Neural crest cell (in vitro differentiated cells): ENCODE results near the gene PCSK4. TPM values are rescaled to one million over a fixed set of nuclear protein-coding genes. Genes with fewer than 3 reads are reported as not detected.

Experiments used
- DNase-seq: peaks from one replicate; pipeline ENCODE4 v3.0.0; 2021; ENCODE audit warnings: low read depth, mixed read lengths, low spot score
- H3K27ac Mint-ChIP-seq: one replicate; pipeline ENCODE4 v1.8.0; 2021; ENCODE audit warnings: mild to moderate bottlenecking, mixed read lengths; ENCODE audit not compliant: unreplicated experiment
- H3K27me3 Mint-ChIP-seq: 2 replicates; pipeline ENCODE4 v1.8.0; 2021; ENCODE audit warnings: low read depth, mild to moderate bottlenecking, mixed read lengths
- H3K36me3 Mint-ChIP-seq: 2 replicates; pipeline ENCODE4 v1.8.0; 2021; ENCODE audit warnings: low read depth, mild to moderate bottlenecking, mixed read lengths
- H3K4me1 Mint-ChIP-seq: 2 replicates; pipeline ENCODE4 v1.8.0; 2021; ENCODE audit warnings: mixed read lengths
- H3K4me3 Mint-ChIP-seq: one replicate; pipeline ENCODE4 v1.8.0; 2021; ENCODE audit warnings: mild to moderate bottlenecking, mixed read lengths
- H3K9me3 Mint-ChIP-seq: 2 replicates; pipeline ENCODE4 v1.8.0; 2021; ENCODE audit warnings: mixed read lengths
- CTCF ChIP-seq: fragments of 200-600 bp; sonication (generic); conservative IDR thresholded peaks from 2 replicates; pipeline ENCODE4 v1.5.0; 2021; ENCODE audit warnings: antibody characterized with exemption, mild to moderate bottlenecking
- total RNA-seq: library from RNA; stranded (reverse); gene quantifications from 2 replicates; pipeline ENCODE4 v1.2.1, GENCODE V29; 2021

Gene PCSK4
- total RNA-seq, 1 donor from 2014 or later = 11.7 TPM

DNA sequence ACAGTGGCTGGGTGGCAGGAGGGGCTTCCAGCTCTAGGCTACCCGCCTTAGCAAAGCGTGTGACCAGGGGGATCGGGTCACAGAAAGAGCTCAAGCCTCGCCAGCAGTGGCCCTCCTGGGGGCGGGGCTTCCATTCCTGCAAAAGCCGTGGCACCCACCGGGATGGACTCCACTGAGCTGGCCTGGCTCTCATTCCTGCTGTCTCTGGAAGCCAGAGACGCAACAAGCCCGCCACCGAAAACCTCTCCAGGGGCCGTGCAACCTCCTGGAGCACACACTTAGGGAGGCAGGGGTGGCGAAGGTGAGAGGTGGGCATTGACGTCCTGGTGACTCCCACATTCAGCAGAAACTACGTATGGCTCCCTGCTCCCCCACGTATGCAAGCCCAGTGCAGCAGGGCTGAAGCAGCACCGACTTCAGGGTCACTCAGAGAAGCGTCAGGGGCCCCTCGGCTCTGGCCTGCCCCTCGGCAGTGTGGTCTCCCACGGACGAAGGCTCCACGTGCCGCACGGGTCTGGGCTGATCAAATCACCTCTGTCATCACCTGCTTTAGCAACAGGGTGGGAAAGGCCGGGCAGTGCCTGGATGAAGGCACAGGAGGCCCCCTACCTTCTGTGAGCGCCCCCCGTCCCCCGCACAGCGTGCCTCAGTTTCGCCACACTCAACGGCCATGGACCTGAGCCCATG lies 14.3 kb downstream of the PCSK4 start:
- no peaks in the 10 kb centered on the region for H3K36me3 Mint-ChIP-seq
- peak overlapping the region; percentile 47 for H3K4me3 Mint-ChIP-seq
- DNase-seq = no peak
- no peak overlapping the region for H3K27ac Mint-ChIP-seq
- no peaks in the 10 kb centered on the region for H3K9me3 Mint-ChIP-seq
- no peak for TF ChIP-seq CTCF
- H3K27me3 Mint-ChIP-seq = peaks cover 28% of the 10 kb centered on the region
- H3K4me1 Mint-ChIP-seq = peaks cover 15% of the 10 kb centered on the region

DNA sequence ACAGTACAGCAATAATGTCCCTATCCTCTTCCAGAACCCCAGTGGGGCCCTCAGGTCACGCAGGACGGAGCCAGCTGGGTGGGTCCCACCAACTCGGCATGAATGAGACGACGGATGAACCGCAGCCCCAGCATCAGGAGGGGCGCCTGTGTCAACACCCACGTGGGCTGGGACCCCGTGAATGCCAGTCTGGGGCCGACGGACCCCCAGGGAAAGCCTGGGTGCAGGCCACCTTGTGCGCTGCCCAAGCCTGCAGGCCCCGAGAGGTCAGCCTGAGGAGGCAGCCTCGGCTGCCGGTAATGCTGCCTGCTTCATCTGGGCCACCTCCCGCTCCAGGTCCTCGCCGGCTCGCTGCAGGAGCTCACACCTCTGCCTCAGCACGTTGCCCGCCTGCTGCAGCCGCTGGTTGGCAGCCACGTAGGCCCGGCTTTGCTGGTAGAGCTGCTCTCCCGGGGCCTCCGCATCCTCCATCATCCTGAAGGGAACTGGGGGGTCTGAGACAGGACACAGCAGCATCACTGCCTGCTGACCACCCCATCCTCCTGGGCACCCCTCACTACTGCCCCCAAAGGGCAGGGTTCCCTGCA lies 15.3 kb downstream of the PCSK4 start:
- Mint-ChIP-seq H3K27me3 (peaks cover 39% of the 10 kb centered on the region), H3K4me1 (peaks cover 15% of the 10 kb centered on the region), H3K4me3 (peak overlapping the region; percentile 64), H3K27ac (no peak overlapping the region), H3K36me3 (no peaks in the 10 kb centered on the region), H3K9me3 (no peaks in the 10 kb centered on the region)
- TF ChIP-seq CTCF = no peak
- DNase-seq = no peak

- H3K27me3 Mint-ChIP-seq = peaks cover 39% of the 10 kb centered on the region
- peaks cover 13% of the 10 kb centered on the region for H3K4me1 Mint-ChIP-seq
- TF ChIP-seq CTCF = no peak
- no peak overlapping the region for H3K27ac Mint-ChIP-seq
- no peaks in the 10 kb centered on the region for H3K9me3 Mint-ChIP-seq
- peak overlapping the region; percentile 64 for H3K4me3 Mint-ChIP-seq
- DNase-seq = no peak
- H3K36me3 Mint-ChIP-seq = no peaks in the 10 kb centered on the region
Observed at GRCh38 chr19:1474011-1474764, 16.0 kb downstream of the PCSK4 start.

DNA sequence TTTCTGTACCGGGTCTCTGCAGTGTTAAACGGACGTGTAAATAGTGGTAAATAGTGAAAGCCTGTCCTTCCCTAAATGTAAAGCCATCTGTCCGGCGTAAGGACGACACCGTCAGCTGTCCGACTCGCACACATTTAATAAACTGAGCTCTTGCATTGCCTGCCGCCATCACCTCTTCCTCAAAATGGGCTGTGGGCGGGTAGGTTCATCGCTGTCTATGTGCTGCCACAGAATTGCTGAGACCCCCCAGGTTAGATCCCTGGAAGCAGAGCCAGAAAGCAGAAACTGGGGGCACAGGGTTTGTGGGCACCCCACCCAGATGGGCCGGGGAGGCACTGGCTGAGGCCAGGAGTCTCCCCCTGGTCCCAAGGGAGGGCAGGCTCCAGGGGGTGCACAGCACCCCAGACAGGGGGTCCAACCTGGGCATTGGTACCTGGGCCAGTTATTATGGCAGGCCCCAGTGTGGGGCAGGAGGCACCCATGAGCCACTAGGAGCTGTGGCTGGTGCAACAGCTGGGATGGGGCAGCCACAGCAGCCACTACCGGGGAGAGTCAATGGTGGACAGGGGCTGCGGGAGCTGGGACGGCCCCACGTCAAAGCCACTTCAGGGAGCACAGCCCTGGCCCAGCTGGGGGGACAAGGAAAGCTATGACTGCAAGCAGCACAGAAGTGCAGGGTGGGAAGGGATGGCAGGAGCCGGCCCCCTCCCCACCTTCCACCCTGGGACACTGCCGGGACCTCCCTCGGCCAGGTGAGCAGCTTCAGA lies 16.9 kb downstream of the PCSK4 start:
- Mint-ChIP-seq H3K27ac (no peak overlapping the region), H3K9me3 (no peaks in the 10 kb centered on the region), H3K27me3 (peaks cover 44% of the 10 kb centered on the region), H3K4me1 (peaks cover 9% of the 10 kb centered on the region), H3K36me3 (no peaks in the 10 kb centered on the region), H3K4me3 (peak overlapping the region; percentile 79)
- TF ChIP-seq CTCF = no peak
- no peak for DNase-seq
